ENCODE measurements around the gene WDPCP. TPM values are rescaled to one million over a fixed set of nuclear protein-coding genes. Genes with fewer than 3 reads are reported as not detected.

WDPCP gene
- total and polyA plus RNA-seq, 4 donors, result 1.1 to 7.6 (median 2.7) TPM

DNA sequence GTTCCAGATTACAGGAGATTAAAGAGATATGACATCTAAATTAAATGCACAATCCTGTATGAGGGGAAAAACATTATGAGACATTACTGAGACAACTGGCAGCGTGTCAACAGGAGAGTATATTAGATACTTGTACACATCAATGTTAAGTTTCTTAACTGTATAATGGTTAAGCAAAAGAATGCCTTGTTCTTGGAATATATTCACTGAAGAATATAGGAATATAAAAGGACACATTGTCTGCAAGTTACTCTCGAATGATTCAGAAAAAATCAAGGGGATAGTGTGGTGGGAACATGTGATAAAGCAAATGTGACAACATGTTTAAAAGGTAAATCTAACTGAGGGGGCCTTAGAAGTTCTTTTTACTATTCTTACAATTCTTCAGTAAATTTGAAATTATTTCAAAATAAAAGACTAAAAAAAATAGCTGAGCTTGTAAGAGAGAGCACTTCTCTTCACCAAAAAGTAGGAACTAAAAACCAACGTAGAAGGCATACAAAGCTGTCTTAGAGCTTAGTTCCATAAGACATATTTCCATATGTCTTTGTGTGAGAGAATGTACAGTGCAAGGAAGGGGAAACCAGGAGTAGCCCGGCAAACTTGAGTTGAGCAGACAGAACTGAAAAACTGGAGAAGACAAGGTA, 7.5 kb downstream of the WDPCP start:
- no peak for DNase-seq (ENCODE audit: low spot score)
- Histone ChIP-seq H3K27ac (ENCODE audit: low read depth in 1 of 2, low read length in 2 of 2) (peak overlapping the region; percentile 51 to 58), H3K9ac (ENCODE audit: low read depth in 1 of 2, low read length in 2 of 2) (no peak overlapping the region), H3K4me1 (ENCODE audit: control insufficient read depth in 4 of 4, insufficient read depth in 4 of 4, low read length in 3 of 4) (peaks cover 0 to 9% (median 0%) of the 10 kb centered on the region in 4 donors), H3K9me3 (ENCODE audit: control insufficient read depth in 4 of 4, low read length in 3 of 4) (no peaks in the 10 kb centered on the region), H3K4me3 (ENCODE audit: low read depth in 1 of 3, low read length in 3 of 3) (no peak overlapping the region), H3K27me3 (ENCODE audit: control insufficient read depth in 4 of 4, insufficient read depth in 4 of 4, low read length in 3 of 4) (no peaks in the 10 kb centered on the region), H3K36me3 (ENCODE audit: control insufficient read depth in 4 of 4, insufficient read depth in 3 of 4, low read depth in 1 of 4, low read length in 3 of 4) (no peaks in the 10 kb centered on the region)
- TF ChIP-seq SP1 (IDR thresholded peaks at IDR 0.05), result no peak
- TF ChIP-seq RXRA (IDR thresholded peaks at IDR 0.05), result no peak
- TF ChIP-seq, protein P1, sequence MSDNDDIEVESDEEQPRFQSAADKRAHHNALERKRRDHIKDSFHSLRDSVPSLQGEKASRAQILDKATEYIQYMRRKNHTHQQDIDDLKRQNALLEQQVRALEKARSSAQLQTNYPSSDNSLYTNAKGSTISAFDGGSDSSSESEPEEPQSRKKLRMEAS (IDR thresholded peaks at IDR 0.05), result no peak
- no peak for TF ChIP-seq HNF4A (conservative IDR thresholded peaks at IDR 0.05)
- TF ChIP-seq, protein P2, sequence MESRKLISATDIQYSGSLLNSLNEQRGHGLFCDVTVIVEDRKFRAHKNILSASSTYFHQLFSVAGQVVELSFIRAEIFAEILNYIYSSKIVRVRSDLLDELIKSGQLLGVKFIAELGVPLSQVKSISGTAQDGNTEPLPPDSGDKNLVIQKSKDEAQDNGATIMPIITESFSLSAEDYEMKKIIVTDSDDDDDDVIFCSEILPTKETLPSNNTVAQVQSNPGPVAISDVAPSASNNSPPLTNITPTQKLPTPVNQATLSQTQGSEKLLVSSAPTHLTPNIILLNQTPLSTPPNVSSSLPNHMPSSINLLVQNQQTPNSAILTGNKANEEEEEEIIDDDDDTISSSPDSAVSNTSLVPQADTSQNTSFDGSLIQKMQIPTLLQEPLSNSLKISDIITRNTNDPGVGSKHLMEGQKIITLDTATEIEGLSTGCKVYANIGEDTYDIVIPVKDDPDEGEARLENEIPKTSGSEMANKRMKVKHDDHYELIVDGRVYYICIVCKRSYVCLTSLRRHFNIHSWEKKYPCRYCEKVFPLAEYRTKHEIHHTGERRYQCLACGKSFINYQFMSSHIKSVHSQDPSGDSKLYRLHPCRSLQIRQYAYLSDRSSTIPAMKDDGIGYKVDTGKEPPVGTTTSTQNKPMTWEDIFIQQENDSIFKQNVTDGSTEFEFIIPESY (IDR thresholded peaks at IDR 0.05), result no peak
- no peak for TF ChIP-seq FOXA1 (IDR thresholded peaks at IDR 0.05)
- TF ChIP-seq GABPA (IDR thresholded peaks at IDR 0.05 in 1 of 2, conservative IDR thresholded peaks at IDR 0.05 in 1 of 2), result no peak
- no peak for TF ChIP-seq JUND (IDR thresholded peaks at IDR 0.05)
- TF ChIP-seq NR2F2 (IDR thresholded peaks at IDR 0.05), result no peak
- no peak for TF ChIP-seq HNF4G (IDR thresholded peaks at IDR 0.05)
- TF ChIP-seq, protein P3, sequence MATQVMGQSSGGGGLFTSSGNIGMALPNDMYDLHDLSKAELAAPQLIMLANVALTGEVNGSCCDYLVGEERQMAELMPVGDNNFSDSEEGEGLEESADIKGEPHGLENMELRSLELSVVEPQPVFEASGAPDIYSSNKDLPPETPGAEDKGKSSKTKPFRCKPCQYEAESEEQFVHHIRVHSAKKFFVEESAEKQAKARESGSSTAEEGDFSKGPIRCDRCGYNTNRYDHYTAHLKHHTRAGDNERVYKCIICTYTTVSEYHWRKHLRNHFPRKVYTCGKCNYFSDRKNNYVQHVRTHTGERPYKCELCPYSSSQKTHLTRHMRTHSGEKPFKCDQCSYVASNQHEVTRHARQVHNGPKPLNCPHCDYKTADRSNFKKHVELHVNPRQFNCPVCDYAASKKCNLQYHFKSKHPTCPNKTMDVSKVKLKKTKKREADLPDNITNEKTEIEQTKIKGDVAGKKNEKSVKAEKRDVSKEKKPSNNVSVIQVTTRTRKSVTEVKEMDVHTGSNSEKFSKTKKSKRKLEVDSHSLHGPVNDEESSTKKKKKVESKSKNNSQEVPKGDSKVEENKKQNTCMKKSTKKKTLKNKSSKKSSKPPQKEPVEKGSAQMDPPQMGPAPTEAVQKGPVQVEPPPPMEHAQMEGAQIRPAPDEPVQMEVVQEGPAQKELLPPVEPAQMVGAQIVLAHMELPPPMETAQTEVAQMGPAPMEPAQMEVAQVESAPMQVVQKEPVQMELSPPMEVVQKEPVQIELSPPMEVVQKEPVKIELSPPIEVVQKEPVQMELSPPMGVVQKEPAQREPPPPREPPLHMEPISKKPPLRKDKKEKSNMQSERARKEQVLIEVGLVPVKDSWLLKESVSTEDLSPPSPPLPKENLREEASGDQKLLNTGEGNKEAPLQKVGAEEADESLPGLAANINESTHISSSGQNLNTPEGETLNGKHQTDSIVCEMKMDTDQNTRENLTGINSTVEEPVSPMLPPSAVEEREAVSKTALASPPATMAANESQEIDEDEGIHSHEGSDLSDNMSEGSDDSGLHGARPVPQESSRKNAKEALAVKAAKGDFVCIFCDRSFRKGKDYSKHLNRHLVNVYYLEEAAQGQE (IDR thresholded peaks at IDR 0.05), result no peak
- TF ChIP-seq, protein P4, sequence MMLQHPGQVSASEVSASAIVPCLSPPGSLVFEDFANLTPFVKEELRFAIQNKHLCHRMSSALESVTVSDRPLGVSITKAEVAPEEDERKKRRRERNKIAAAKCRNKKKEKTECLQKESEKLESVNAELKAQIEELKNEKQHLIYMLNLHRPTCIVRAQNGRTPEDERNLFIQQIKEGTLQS (IDR thresholded peaks at IDR 0.05), result no peak
- no peak for TF ChIP-seq RAD21 (IDR thresholded peaks at IDR 0.05)
- no peak for TF ChIP-seq FOXA2 (IDR thresholded peaks at IDR 0.05)
- TF ChIP-seq, protein P5, sequence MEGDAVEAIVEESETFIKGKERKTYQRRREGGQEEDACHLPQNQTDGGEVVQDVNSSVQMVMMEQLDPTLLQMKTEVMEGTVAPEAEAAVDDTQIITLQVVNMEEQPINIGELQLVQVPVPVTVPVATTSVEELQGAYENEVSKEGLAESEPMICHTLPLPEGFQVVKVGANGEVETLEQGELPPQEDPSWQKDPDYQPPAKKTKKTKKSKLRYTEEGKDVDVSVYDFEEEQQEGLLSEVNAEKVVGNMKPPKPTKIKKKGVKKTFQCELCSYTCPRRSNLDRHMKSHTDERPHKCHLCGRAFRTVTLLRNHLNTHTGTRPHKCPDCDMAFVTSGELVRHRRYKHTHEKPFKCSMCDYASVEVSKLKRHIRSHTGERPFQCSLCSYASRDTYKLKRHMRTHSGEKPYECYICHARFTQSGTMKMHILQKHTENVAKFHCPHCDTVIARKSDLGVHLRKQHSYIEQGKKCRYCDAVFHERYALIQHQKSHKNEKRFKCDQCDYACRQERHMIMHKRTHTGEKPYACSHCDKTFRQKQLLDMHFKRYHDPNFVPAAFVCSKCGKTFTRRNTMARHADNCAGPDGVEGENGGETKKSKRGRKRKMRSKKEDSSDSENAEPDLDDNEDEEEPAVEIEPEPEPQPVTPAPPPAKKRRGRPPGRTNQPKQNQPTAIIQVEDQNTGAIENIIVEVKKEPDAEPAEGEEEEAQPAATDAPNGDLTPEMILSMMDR (IDR thresholded peaks at IDR 0.05; ENCODE audit: low read depth, low read length, missing input control), result no peak
- no peak for TF ChIP-seq YY1 (IDR thresholded peaks at IDR 0.05)
- no peak for TF ChIP-seq TAF1 (conservative IDR thresholded peaks at IDR 0.05)
- no peak for TF ChIP-seq EGR1 (IDR thresholded peaks at IDR 0.05; ENCODE audit: low read depth in 2 of 2)
- 89% methylated on average over 4 of the region's 4 CpGs for WGBS
